A549 treated with Hydrocortisone at 1 μM for 4 hours (cell line): ENCODE results near the gene CFHR5. TPM values are rescaled to one million over a fixed set of nuclear protein-coding genes. Genes with fewer than 3 reads are reported as not detected.

Experiments used
- total RNA-seq: library from RNA; stranded (reverse); fragments of 200-300 nt; extraction: Qiagen RNA extraction; gene quantifications from 5 replicates; pipeline ENCODE4 v1.2.3, GENCODE V29; 2022

CFHR5 gene
- total RNA-seq, result not detected in 5 replicates

GRCh38 chr1:196977278-196977677, at the start of gene CFHR5:
TSS of gene CFHR5 (plus strand) at chr1:196977556. CDS start at chr1:196977665, 109 bp downstream.

GRCh38 chr1:196943568-196943967, 33.8 kb upstream of the CFHR5 start, which contains the start of gene CFHR2:
TSS of gene CFHR2 (plus strand) at chr1:196943738. CDS start at chr1:196943881, 143 bp downstream.

Other genes starting within 250 kb of the CFHR5 start
- gene CFHR3, start 202.7 kb upstream of the CFHR5 start, total RNA-seq, result 0.16 to 0.22 TPM (median 0.20 TPM) in 4 of 5 replicates, not detected in the other
- 0.13 to 0.22 TPM (median 0.17 TPM) in 5 replicates for gene CFHR1, start 157.8 kb upstream of the CFHR5 start, total RNA-seq
- gene CFHR4, start 89.5 kb upstream of the CFHR5 start, total RNA-seq, result not detected in 5 replicates
- gene CFHR2, start 33.8 kb upstream of the CFHR5 start, total RNA-seq, result not detected in 5 replicates
- 0.05 to 0.08 TPM (median 0.07 TPM) in 5 replicates for gene F13B, start 89.7 kb downstream of the CFHR5 start, total RNA-seq
- 17.9 to 25.0 TPM (median 21.0 TPM) in 5 replicates for gene ASPM, start 169.1 kb downstream of the CFHR5 start, total RNA-seq
- 1.9 to 4.0 TPM (median 3.1 TPM) in 5 replicates for gene ZBTB41, start 223.7 kb downstream of the CFHR5 start, total RNA-seq